Mesothelial cell of epicardium (in vitro differentiated cells): ENCODE results near the gene SMOC1. TPM values are rescaled to one million over a fixed set of nuclear protein-coding genes. Genes with fewer than 3 reads are reported as not detected.

Experiments
- DNase-seq, 2 experiments: peaks; one replicate each; pipeline ENCODE4 v3.0.0; 2021; ENCODE audit warnings: low spot score in 2 of 2; ENCODE audit not compliant: unreplicated experiment in 2 of 2
- H3K27ac Mint-ChIP-seq: 2 replicates; pipeline ENCODE4 v1.8.0; 2021; ENCODE audit warnings: mixed read lengths
- H3K27me3 Mint-ChIP-seq: 2 replicates; pipeline ENCODE4 v1.8.0; 2021; ENCODE audit warnings: low read depth, mixed read lengths
- H3K36me3 Mint-ChIP-seq: 2 replicates; pipeline ENCODE4 v1.8.0; 2021; ENCODE audit warnings: mixed read lengths
- H3K4me1 Mint-ChIP-seq: 2 replicates; pipeline ENCODE4 v1.8.0; 2021; ENCODE audit warnings: mixed read lengths
- H3K4me3 Mint-ChIP-seq: 2 replicates; pipeline ENCODE4 v1.8.0; 2021; ENCODE audit warnings: mild to moderate bottlenecking, moderate library complexity, mixed read lengths
- H3K9me3 Mint-ChIP-seq: 2 replicates; pipeline ENCODE4 v1.8.0; 2021; ENCODE audit warnings: mixed read lengths
- CTCF ChIP-seq: fragments of 200-600 bp; sonication (generic); IDR thresholded peaks from one replicate; pipeline ENCODE4 v1.5.0; 2021; ENCODE audit warnings: antibody characterized with exemption; ENCODE audit not compliant: unreplicated experiment
- total RNA-seq: library from RNA; stranded (reverse); gene quantifications from 3 replicates; pipeline ENCODE4 v1.2.1, GENCODE V29; 2021

The SMOC1 gene
- total RNA-seq, 1 donor from 2014 or later: 1.5 TPM

DNA sequence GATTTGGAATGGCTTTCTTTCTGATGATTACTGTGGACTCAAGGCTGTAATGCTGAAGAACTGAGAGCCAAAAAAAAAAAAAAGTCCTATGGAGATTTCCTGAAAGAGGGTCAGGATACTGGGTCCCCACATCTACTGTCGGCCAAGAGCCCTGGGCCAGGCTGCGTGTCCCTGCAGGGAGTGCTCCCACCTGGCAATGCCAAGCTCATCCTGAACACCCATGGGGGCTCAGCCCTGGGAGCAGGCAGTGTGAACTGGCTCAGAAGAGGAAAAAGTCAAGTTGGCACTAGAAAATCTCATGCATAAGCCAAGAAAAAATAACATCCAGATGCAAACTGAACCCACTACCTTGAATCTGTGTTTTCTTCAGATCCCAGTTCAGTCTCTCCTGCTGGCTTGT, 35.0 kb upstream of the SMOC1 start:
- H3K27ac Mint-ChIP-seq: no peak overlapping the region
- TF ChIP-seq CTCF: no peak
- H3K4me3 Mint-ChIP-seq: no peak overlapping the region
- no peaks in the 10 kb centered on the region for H3K36me3 Mint-ChIP-seq
- DNase-seq: no peak
- no peaks in the 10 kb centered on the region for H3K27me3 Mint-ChIP-seq
- no peaks in the 10 kb centered on the region for H3K9me3 Mint-ChIP-seq
- no peaks in the 10 kb centered on the region for H3K4me1 Mint-ChIP-seq

DNA sequence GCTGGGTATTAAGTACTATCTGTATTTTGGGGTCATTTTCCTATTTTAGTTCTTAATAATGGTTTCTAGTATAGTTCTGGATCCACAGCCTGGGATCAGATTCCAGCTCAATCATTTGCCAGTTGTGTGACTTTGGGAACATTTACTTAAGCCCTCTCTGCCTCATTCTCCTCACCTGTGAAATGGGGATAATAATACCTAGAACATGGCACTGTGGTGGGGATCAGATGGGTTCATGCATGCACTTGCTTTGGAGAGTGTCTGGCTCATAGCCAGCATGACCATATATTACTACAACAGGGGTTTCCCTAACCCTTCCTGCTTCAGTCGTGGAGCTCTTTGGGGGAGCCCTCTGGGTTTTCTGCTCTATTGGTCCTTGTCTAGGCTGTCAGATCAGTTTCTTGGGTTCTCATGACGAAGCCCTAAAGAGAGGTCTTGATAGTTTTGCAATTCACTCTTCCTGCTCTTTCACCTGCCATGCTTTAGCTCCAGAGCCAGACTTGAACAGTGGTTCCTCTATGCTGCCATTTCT, 34.1 kb upstream of the SMOC1 start:
- no peak for TF ChIP-seq CTCF
- Mint-ChIP-seq H3K36me3 (no peaks in the 10 kb centered on the region), H3K9me3 (no peaks in the 10 kb centered on the region), H3K27me3 (no peaks in the 10 kb centered on the region), H3K4me3 (no peak overlapping the region), H3K4me1 (no peaks in the 10 kb centered on the region), H3K27ac (no peak overlapping the region)
- no peak for DNase-seq

GRCh38 chr14:69845787-69846186, 33.4 kb upstream of the SMOC1 start:
- no peak for DNase-seq
- Mint-ChIP-seq H3K36me3 (no peaks in the 10 kb centered on the region), H3K9me3 (no peaks in the 10 kb centered on the region), H3K27me3 (no peaks in the 10 kb centered on the region), H3K4me1 (no peaks in the 10 kb centered on the region), H3K4me3 (no peak overlapping the region), H3K27ac (no peak overlapping the region)
- no peak for TF ChIP-seq CTCF

DNA sequence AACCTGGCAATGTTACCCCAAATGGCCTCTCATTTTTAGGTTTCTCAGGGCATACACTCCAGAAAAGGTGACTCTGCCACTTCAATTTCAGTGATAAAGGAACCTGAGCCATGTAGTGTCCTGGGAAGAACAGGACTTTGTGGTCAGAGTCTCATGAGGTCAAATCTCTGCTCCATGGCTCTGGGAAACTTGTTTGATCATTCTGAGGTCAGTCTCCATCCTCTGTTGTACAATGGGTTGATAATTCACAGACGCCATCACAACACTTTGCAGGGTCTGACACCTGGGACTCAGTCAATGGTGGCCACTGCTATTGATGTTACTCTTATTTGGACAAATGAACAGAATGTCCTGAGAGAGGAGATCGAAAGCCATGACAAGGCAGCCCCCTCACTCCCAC, 31.1 kb upstream of the SMOC1 start:
- Mint-ChIP-seq H3K36me3 (no peaks in the 10 kb centered on the region), H3K27me3 (no peaks in the 10 kb centered on the region), H3K27ac (no peak overlapping the region), H3K4me1 (no peaks in the 10 kb centered on the region), H3K4me3 (no peak overlapping the region), H3K9me3 (no peaks in the 10 kb centered on the region)
- no peak for TF ChIP-seq CTCF
- no peak for DNase-seq

DNA sequence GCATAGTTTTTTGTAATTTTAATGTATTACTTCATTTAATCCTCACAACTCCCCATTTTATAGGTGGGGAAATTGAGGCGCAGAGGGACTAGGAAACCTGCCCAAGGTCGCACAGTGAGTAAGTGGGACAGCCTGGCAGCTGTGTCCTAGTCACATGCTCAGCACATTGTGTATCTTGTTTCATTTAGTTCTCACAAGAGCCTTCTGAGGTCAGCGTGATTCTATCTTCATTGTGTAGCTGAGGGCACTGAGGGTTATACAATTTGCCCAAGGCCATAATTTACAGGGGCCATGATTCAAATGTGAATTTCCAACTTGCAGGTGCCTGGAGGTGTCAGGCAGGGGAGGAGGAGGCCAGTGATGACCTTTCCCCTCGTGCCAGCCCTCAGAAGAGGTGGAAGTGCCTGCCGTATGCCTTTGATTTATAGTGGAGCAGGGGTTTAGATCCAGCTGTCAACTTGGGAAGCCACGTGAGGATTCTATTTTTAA, 30.3 kb upstream of the SMOC1 start:
- TF ChIP-seq CTCF: no peak
- Mint-ChIP-seq H3K4me3 (no peak overlapping the region), H3K27ac (no peak overlapping the region), H3K4me1 (no peaks in the 10 kb centered on the region), H3K9me3 (no peaks in the 10 kb centered on the region), H3K27me3 (no peaks in the 10 kb centered on the region), H3K36me3 (no peaks in the 10 kb centered on the region)
- DNase-seq: no peak
